ENCODE data around the gene FOXP1.

- TF ChIP-seq CTCF (conservative IDR thresholded peaks at IDR 0.05; ENCODE audit: low read depth, low read length): no peak
- no peak for TF ChIP-seq EZH2 (IDR thresholded peaks at IDR 0.05; ENCODE audit: borderline replicate concordance, low read depth, low read length, poor library complexity, severe bottlenecking)
Observed at GRCh38 chr3:71154846-71155245, 428.7 kb downstream of the FOXP1 start.
